GM23338 (cell line): ENCODE measurements around the gene TMEM170B. TPM values are rescaled to one million over a fixed set of nuclear protein-coding genes. Genes with fewer than 3 reads are reported as not detected.

ENCODE experiments used
- ATAC-seq: fragments of 200-7000 bp; cut with Tn5 transposase; 3 replicates; pipeline ENCODE4 v1.9.1; 2020
- DNase-seq: peaks from one replicate; pipeline ENCODE4 v3.0.0-alpha.2; 2015; ENCODE audit warnings: low spot score
- H2AFZ ChIP-seq: fragments of 200-600 bp; sonication (generic); 2 replicates; pipeline ENCODE4 v1.8.0; 2016; ENCODE audit warnings: antibody characterized with exemption, mild to moderate bottlenecking, moderate library complexity
- H3F3A ChIP-seq: fragments of 200-600 bp; sonication (generic); replicated peaks from 2 replicates; pipeline ENCODE4 v1.8.0; 2017; ENCODE audit warnings: antibody characterized with exemption, mixed run types, low read depth
- H3K27ac ChIP-seq: fragments of 200-600 bp; sonication (generic); 2 replicates; pipeline ENCODE4 v1.6.1; 2016; ENCODE audit warnings: low read depth
- H3K27me3 ChIP-seq: fragments of 200-600 bp; sonication (generic); 2 replicates; pipeline ENCODE4 v1.8.0; 2016; ENCODE audit warnings: mild to moderate bottlenecking, mixed run types, moderate library complexity; ENCODE audit not compliant: insufficient read depth
- H3K36me3 ChIP-seq: fragments of 200-600 bp; sonication (generic); 2 replicates; pipeline ENCODE4 v1.8.0; 2016; ENCODE audit warnings: mild to moderate bottlenecking; ENCODE audit not compliant: insufficient read depth
- H3K4me1 ChIP-seq: fragments of 200-600 bp; sonication (generic); 2 replicates; pipeline ENCODE4 v1.8.0; 2016; ENCODE audit warnings: mild to moderate bottlenecking, moderate library complexity; ENCODE audit not compliant: insufficient read depth
- H3K4me2 ChIP-seq: fragments of 200-600 bp; sonication (generic); 2 replicates; pipeline ENCODE4 v1.7.1; 2017; ENCODE audit warnings: mixed run types
- H3K4me3 ChIP-seq: fragments of 200-600 bp; sonication (generic); 2 replicates; pipeline ENCODE4 v1.6.1; 2016; ENCODE audit warnings: mixed run types
- H3K79me2 ChIP-seq: fragments of 200-600 bp; sonication (generic); replicated peaks from 2 replicates; pipeline ENCODE4 v1.8.0; 2017; ENCODE audit warnings: mild to moderate bottlenecking; ENCODE audit not compliant: insufficient read depth
- H3K9me2 ChIP-seq: fragments of 200-600 bp; sonication (generic); 2 replicates; pipeline ENCODE4 v1.8.0; 2017; ENCODE audit not compliant: insufficient read depth
- H4K20me1 ChIP-seq: fragments of 200-600 bp; sonication (generic); replicated peaks from 2 replicates; pipeline ENCODE4 v1.8.0; 2017; ENCODE audit warnings: mild to moderate bottlenecking; ENCODE audit not compliant: insufficient read depth
- H3K27ac Mint-ChIP-seq: 2 replicates; pipeline ENCODE4 v1.8.0; 2020; ENCODE audit warnings: inconsistent platforms, mild to moderate bottlenecking, moderate library complexity, mixed read lengths
- H3K27me3 Mint-ChIP-seq: 3 replicates; pipeline ENCODE4 v1.8.0; 2022; ENCODE audit warnings: low read depth, mild to moderate bottlenecking, moderate library complexity, mixed read lengths, inconsistent platforms; ENCODE audit not compliant: insufficient read depth, poor library complexity
- H3K36me3 Mint-ChIP-seq: 3 replicates; pipeline ENCODE4 v1.8.0; 2021; ENCODE audit warnings: low read depth, mild to moderate bottlenecking, inconsistent platforms, moderate library complexity, mixed read lengths
- H3K4me1 Mint-ChIP-seq: 3 replicates; pipeline ENCODE4 v1.8.0; 2020; ENCODE audit warnings: mild to moderate bottlenecking, inconsistent platforms, mixed read lengths
- H3K4me3 Mint-ChIP-seq: 3 replicates; pipeline ENCODE4 v1.8.0; 2021; ENCODE audit warnings: moderate library complexity, mild to moderate bottlenecking, inconsistent platforms, mixed read lengths
- H3K9me3 Mint-ChIP-seq: 3 replicates; pipeline ENCODE4 v1.8.0; 2020; ENCODE audit warnings: moderate library complexity, mild to moderate bottlenecking, inconsistent platforms, mixed read lengths
- ETS1 ChIP-seq: IDR thresholded peaks from 2 replicates; pipeline ENCODE4 v1.6.1; 2016; ENCODE audit warnings: antibody characterized with exemption
- EZH2 ChIP-seq: fragments of 200-600 bp; sonication (generic); IDR thresholded peaks from one replicate; pipeline ENCODE4 v1.8.0; 2017; ENCODE audit warnings: antibody characterized with exemption, mild to moderate bottlenecking, low read depth; ENCODE audit not compliant: unreplicated experiment
- EZH2phosphoT487 ChIP-seq: fragments of 200-600 bp; sonication (generic); IDR thresholded peaks from one replicate; pipeline ENCODE4 v1.8.1; 2018; ENCODE audit warnings: antibody characterized with exemption; ENCODE audit not compliant: unreplicated experiment
- NANOG ChIP-seq: IDR thresholded peaks from 2 replicates; pipeline ENCODE4 v1.6.1; 2016; ENCODE audit warnings: antibody characterized with exemption, borderline replicate concordance
- REST ChIP-seq: IDR thresholded peaks from one replicate; pipeline ENCODE4 v1.6.1; 2018; ENCODE audit warnings: antibody characterized with exemption; ENCODE audit not compliant: unreplicated experiment
- ZNF114 ChIP-seq: fragments of 250-450 bp; sonication (Bioruptor Pico); IDR thresholded peaks from 2 replicates; pipeline ENCODE4 v1.5.0; 2020; ENCODE audit warnings: mild to moderate bottlenecking, moderate library complexity
- polyA plus RNA-seq: library from polyadenylated mRNA; unstranded; fragments of >200 nt; fragmentation: Nextera tagmentation; extraction: Ambion mirVana; gene quantifications from 2 replicates; pipeline ENCODE4 v1.2.1, GENCODE V29; 2016
- total RNA-seq: library from RNA; depleted of rRNA; stranded (reverse); fragments of >200 nt; shearing (Covaris generic); gene quantifications from 2 replicates; pipeline ENCODE4 v1.2.3, GENCODE V29; 2014

The TMEM170B gene
- total and polyA plus RNA-seq, 2 experiments from 2014 or later: 2.0 to 6.9 TPM

DNA sequence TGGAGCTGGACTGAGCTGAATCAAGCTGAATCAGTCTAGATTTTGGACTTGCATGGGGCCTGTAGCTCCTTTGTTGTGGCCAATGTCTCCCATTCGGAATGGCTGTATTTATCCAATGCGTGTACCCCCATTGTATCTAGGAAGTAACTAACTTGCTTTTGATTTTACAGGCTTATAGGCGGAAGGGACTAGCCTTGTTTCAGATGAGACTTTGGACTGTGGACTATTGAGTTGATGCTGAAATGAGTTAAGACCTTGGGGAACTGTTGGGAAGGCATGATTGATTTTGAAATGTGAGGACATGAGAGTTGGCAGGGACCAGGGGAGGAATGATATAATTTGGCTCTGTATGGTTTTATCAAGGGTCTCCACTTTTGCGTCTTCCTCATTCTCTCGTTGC is 3.0 kb upstream of the TMEM170B start:
- H3K4me2 ChIP-seq: no peak overlapping the region
- H3K27me3 ChIP-seq: peaks cover 20% of the 10 kb centered on the region
- H4K20me1 ChIP-seq: no peaks in the 10 kb centered on the region
- H3K4me1 ChIP-seq: peaks cover 20% of the 10 kb centered on the region
- H3K4me3 Mint-ChIP-seq: no peak overlapping the region
- H3K27ac Mint-ChIP-seq: no peak overlapping the region
- H3K9me2 ChIP-seq: no peaks in the 10 kb centered on the region
- H3K79me2 ChIP-seq: 0 out of 2 replicates have a peak, but pooled peaks cover 6% of the 10 kb centered on the region
- H3K9me3 Mint-ChIP-seq: no peaks in the 10 kb centered on the region
- no peaks in the 10 kb centered on the region; the same call in 2 of the 3 replicates for H3K36me3 Mint-ChIP-seq
- H2AFZ ChIP-seq: no peak overlapping the region; the same call in 1 of the 2 replicates
- no peaks in the 10 kb centered on the region for H3K36me3 ChIP-seq
- ATAC-seq: no peak
- no peak for TF ChIP-seq ZNF114 (CRISPR knock-in tag)
- DNase-seq: no peak
- H3K4me1 Mint-ChIP-seq: peaks cover 14% of the 10 kb centered on the region; the same call in 2 of the 3 replicates
- no peaks in the 10 kb centered on the region for H3F3A ChIP-seq
- no peak overlapping the region for H3K4me3 ChIP-seq
- H3K27ac ChIP-seq: no peak overlapping the region
- H3K27me3 Mint-ChIP-seq: peaks cover 11% of the 10 kb centered on the region

GRCh38 chr6:11535801-11536230 is 1.7 kb upstream of the TMEM170B start:
- Mint-ChIP-seq H3K9me3 (no peaks in the 10 kb centered on the region), H3K36me3 (no peaks in the 10 kb centered on the region; the same call in 2 of the 3 replicates), H3K27ac (no peak overlapping the region), H3K27me3 (peaks cover 11% of the 10 kb centered on the region), H3K4me1 (peaks cover 14% of the 10 kb centered on the region; the same call in 2 of the 3 replicates), H3K4me3 (no peak overlapping the region)
- DNase-seq (no peak), ATAC-seq (no peak)
- H3K9me2 ChIP-seq: no peaks in the 10 kb centered on the region
- H3K79me2 ChIP-seq: 0 out of 2 replicates have a peak, but pooled peaks cover 6% of the 10 kb centered on the region
- H3K27me3 ChIP-seq: peaks cover 24% of the 10 kb centered on the region
- H3K4me3 ChIP-seq: no peak overlapping the region
- 0 out of 2 replicates have a peak overlapping the region, but pooled peaks have one; percentile 88 for H3K4me2 ChIP-seq
- H3K36me3 ChIP-seq: no peaks in the 10 kb centered on the region
- TF ChIP-seq NANOG (no peak), REST (peak; percentile 61), ETS1 (no peak), EZH2phosphoT487 (no peak), EZH2 (no peak)
- no peak overlapping the region for H2AFZ ChIP-seq
- no peaks in the 10 kb centered on the region for H3F3A ChIP-seq
- H4K20me1 ChIP-seq: no peaks in the 10 kb centered on the region
- no peak overlapping the region for H3K27ac ChIP-seq
- H3K4me1 ChIP-seq: peaks cover 20% of the 10 kb centered on the region
